Right cardiac atrium (tissue), 5 donors: Measurements from ENCODE around the gene ANKRD40CL. TPM values are rescaled to one million over a fixed set of nuclear protein-coding genes. Genes with fewer than 3 reads are reported as not detected.
"Not testable (repeated sequence)": the region's sequence is repeated elsewhere in the genome, so short reads cannot be mapped to it uniquely, and the experiment has no call there.

Source experiments
- ATAC-seq, 2 donors: fragments of 200-7000 bp; cut with Tn5 transposase; one replicate each; pipeline versions ENCODE4 v1.8.0 to v1.9.1; 2020; ENCODE audit warnings: moderate library complexity in 2 of 2, mild to moderate bottlenecking in 1 of 2
- DNase-seq, 3 donors: peaks; one replicate each; pipeline ENCODE4 v3.0.0-alpha.2; 2020
- H3K27ac ChIP-seq: one replicate; pipeline ENCODE4 v1.5.1; 2013; ENCODE audit warnings: mild to moderate bottlenecking, low read length, control low read depth, moderate library complexity
- H3K27me3 ChIP-seq: one replicate; pipeline ENCODE4 v1.6.1; 2013; ENCODE audit not compliant: control insufficient read depth, insufficient read depth
- H3K4me1 ChIP-seq: one replicate; pipeline ENCODE4 v1.6.1; 2013; ENCODE audit warnings: low read length; ENCODE audit not compliant: control insufficient read depth, insufficient read depth
- H3K4me3 ChIP-seq: one replicate; pipeline ENCODE4 v1.5.1; 2013; ENCODE audit warnings: low read length, control low read depth
- H3K9me3 ChIP-seq: one replicate; pipeline ENCODE4 v1.6.1; 2013; ENCODE audit warnings: low read length; ENCODE audit not compliant: control insufficient read depth
- WGBS: extraction: QIAGEN DNeasy Blood & Tissue Kit; methylation state at CpG from one replicate; pipeline ENCODE4 v1.1.7; 2013; 5-methylcytosine and 5-hydroxymethylcytosine counted together
- intact Hi-C, 4 donors: fragments of 100-400 bp; cut with DNase I; formaldehyde crosslinking; loops; one replicate each; pipeline versions ENCODE4 v1.11.0 to v1.14.0; 2022 to 2023
- long read RNA-seq, 4 donors: library from polyadenylated mRNA; unstranded; transcript quantifications; one replicate each; pipeline ENCODE4 v2.0.0, GENCODE V29; 2020 to 2021
- polyA plus RNA-seq: library from polyadenylated mRNA; stranded (reverse); fragments of 200-250 nt; gene quantifications from one replicate; pipeline ENCODE4 v1.2.3, GENCODE V29; 2013
- total RNA-seq, 4 donors: library from RNA; stranded (reverse); fragmentation: NEBNext Ultra II Directional; extraction: Animal tissue kit (Norgen Biotek cat#: 25700); gene quantifications; one replicate each; pipeline ENCODE4 v1.2.1, GENCODE V29; 2021
- donor health status: healthy with polysubstance abuse.
- donor health status: DM: no; HTN: yes; CAD: no.
- donor health status: DM: no; HTN: no; CAD: no.
- donor health status: DM: no; HTN: yes; CAD: no; lungs with severe emphysema.
- donor health status: DM: yes; HTN: yes; CAD: no.

ANKRD40CL gene
- total RNA-seq (not detected), polyA plus RNA-seq (not detected)
- long read RNA-seq, donor 1 = 0 reads
- long read RNA-seq, donor 2 = 0 reads
- long read RNA-seq, donor 3 = 0 reads
- long read RNA-seq, donor 4 = 0 reads

DNA sequence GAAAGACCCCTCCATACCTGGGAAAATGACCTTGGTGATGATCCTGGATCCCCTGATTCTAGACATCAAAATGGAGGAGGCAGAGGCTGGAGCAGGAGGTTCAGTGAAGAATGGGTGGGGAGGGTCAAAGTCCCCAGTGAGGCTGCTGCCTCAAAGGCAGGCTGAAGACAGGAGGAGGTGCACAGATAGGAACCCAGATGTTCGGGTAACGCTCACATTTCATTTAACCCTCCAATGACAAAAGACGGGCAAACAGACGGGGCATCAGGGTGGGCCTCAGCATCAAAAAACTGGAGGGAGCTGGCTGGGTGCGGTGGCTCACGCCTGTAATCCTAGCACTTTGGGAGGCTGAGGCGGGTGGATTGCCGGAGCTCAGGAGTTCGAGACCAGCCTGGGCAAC, at the start of gene ANKRD40CL:
Gene ANKRD40CL (minus strand): TSS at position 73 of the 400 bp plus-strand sequence. CDS start 605 bp downstream, outside the sequence.
- intact Hi-C loops = no loop called here
- no peak for ATAC-seq
- H3K4me3 ChIP-seq = no peak within 1 kb of the TSS
- no peak for DNase-seq
- H3K9me3 ChIP-seq = no peaks in the 10 kb centered on the region
- H3K27me3 ChIP-seq = no peaks in the 10 kb centered on the region
- H3K4me1 ChIP-seq = no peaks in the 10 kb centered on the region
- 93% methylated on average over 9 of the region's 9 CpGs for WGBS
- no peak within 1 kb of the TSS for H3K27ac ChIP-seq

DNA sequence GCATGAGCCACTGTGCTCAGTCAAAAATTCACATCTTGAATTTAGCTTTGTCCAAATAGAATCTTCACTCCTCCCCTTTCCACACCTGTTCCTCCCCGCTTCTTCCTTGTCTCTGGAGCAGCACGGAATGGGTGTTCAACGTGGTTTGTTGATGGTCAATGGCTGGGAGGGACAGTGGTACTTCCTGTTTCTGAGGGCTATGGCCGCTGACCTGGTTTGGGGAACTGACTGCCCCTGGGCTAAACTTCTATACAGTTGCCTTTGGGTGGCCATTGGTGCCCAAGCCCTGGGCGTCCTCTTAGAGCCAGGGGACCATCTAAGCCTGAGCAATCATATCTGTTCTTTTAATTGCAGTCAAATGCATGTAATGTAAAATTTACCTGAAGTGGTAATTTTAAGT, 49.0 kb upstream of the ANKRD40CL start:
- 79% methylated on average over 5 of the region's 5 CpGs for WGBS
- intact Hi-C loops = no loop called here

GRCh38 chr17:50815400-50815799, 48.1 kb upstream of the ANKRD40CL start:
- Histone ChIP-seq H3K4me3 (no peak overlapping the region), H3K27me3 (no peaks in the 10 kb centered on the region), H3K9me3 (no peaks in the 10 kb centered on the region), H3K4me1 (no peaks in the 10 kb centered on the region), H3K27ac (no peak overlapping the region)
- no peak for ATAC-seq
- WGBS = 48% methylated on average over 3 of the region's 3 CpGs
- intact Hi-C loops = no loop called here
- no peak for DNase-seq

More for the DNA sequence above, 49.0 kb upstream of the ANKRD40CL start:
- Histone ChIP-seq H3K27me3 (no peaks in the 10 kb centered on the region), H3K27ac (no peak overlapping the region), H3K4me1 (no peaks in the 10 kb centered on the region), H3K9me3 (no peaks in the 10 kb centered on the region), H3K4me3 (no peak overlapping the region)
- no peak for DNase-seq
- ATAC-seq = no peak

- ATAC-seq (no peak), DNase-seq (no peak)
- H3K9me3 ChIP-seq = no peaks in the 10 kb centered on the region
- no peak overlapping the region for H3K4me3 ChIP-seq
- no peaks in the 10 kb centered on the region for H3K4me1 ChIP-seq
- no peak overlapping the region for H3K27ac ChIP-seq
- H3K27me3 ChIP-seq = no peaks in the 10 kb centered on the region
- intact Hi-C loops = no loop called here
These were observed 46.3 kb upstream of the ANKRD40CL start for GRCh38 chr17:50813583-50813982.

DNA sequence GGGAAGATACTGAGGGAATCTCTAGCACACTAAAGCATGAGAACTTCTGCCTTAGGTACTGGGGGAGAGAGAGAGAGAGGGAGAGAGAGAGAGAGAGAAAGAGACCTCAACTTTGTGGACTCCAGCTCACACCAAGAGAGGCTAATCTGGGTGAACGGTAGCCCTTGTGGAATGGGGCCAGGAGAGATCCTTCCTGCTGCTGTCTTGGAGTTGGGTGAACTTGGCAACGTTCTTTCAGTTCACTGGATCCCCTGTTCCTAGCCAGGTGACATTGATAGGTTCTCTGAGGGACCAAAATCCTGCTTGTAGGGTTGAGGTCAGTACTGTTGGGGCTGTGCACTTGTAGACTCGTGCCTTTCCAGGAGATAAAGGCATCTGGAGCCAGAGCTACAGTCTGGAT, 41.6 kb upstream of the ANKRD40CL start:
- Histone ChIP-seq H3K27ac (no peak overlapping the region), H3K4me1 (no peaks in the 10 kb centered on the region), H3K4me3 (no peak overlapping the region), H3K27me3 (no peaks in the 10 kb centered on the region), H3K9me3 (no peaks in the 10 kb centered on the region)
- no peak for ATAC-seq
- WGBS = 51% methylated on average over 3 of the region's 3 CpGs
- no peak for DNase-seq
- intact Hi-C loops = no loop called here

- Histone ChIP-seq H3K27me3 (no peaks in the 10 kb centered on the region), H3K9me3 (no peaks in the 10 kb centered on the region), H3K4me1 (no peaks in the 10 kb centered on the region), H3K27ac (no peak overlapping the region), H3K4me3 (no peak overlapping the region)
- DNase-seq (no peak), ATAC-seq (no peak)
- intact Hi-C loops = no loop called here
- WGBS = 93% methylated on average over 7 of the region's 7 CpGs
These were observed 41.1 kb upstream of the ANKRD40CL start for GRCh38 chr17:50808413-50808812.

- Histone ChIP-seq H3K4me3 (no peak overlapping the region), H3K27me3 (no peaks in the 10 kb centered on the region), H3K27ac (no peak overlapping the region), H3K4me1 (no peaks in the 10 kb centered on the region), H3K9me3 (no peaks in the 10 kb centered on the region)
- DNase-seq = no peak
- intact Hi-C loops = no loop called here
- 87% methylated on average over 5 of the region's 5 CpGs for WGBS
- ATAC-seq = no peak
These were observed 40.4 kb upstream of the ANKRD40CL start for GRCh38 chr17:50807675-50808074.

DNA sequence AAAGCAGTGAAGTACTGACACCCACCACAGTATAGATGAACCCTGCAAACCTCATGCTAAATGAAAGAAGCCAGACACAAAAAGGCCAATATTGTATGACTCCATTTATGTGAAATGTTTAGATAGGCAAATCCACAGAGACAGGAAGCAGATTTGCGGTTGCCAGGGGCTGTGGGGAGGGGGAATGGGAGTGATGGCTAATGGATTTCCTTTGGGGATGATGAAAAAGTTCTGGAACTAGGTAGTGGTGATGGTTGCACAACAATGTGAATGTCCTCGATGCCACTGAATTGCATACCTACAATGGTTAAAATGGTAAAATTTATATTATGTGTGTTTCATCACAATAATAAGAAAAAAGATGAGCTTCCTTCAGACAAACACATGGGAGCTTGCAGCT, 39.7 kb upstream of the ANKRD40CL start:
- WGBS = 56% methylated on average over 2 of the region's 2 CpGs
- H3K27me3 ChIP-seq = no peaks in the 10 kb centered on the region
- no peak for DNase-seq
- no peaks in the 10 kb centered on the region for H3K9me3 ChIP-seq
- H3K4me3 ChIP-seq = no peak overlapping the region
- no peak overlapping the region for H3K27ac ChIP-seq
- intact Hi-C loops = no loop called here
- H3K4me1 ChIP-seq = no peaks in the 10 kb centered on the region
- no peak for ATAC-seq

GRCh38 chr17:50806141-50806643, 38.9 kb upstream of the ANKRD40CL start:
- peak; percentile 33 to 64 for ATAC-seq
- H3K4me1 ChIP-seq = no peaks in the 10 kb centered on the region
- no peak overlapping the region for H3K4me3 ChIP-seq
- DNase-seq = peak in 2 of 3 donors; percentile 39 to 76
- intact Hi-C loops = no loop called here
- H3K27ac ChIP-seq = no peak overlapping the region
- H3K27me3 ChIP-seq = no peaks in the 10 kb centered on the region
- WGBS = 62% methylated on average over 11 of the region's 11 CpGs
- no peaks in the 10 kb centered on the region for H3K9me3 ChIP-seq

DNA sequence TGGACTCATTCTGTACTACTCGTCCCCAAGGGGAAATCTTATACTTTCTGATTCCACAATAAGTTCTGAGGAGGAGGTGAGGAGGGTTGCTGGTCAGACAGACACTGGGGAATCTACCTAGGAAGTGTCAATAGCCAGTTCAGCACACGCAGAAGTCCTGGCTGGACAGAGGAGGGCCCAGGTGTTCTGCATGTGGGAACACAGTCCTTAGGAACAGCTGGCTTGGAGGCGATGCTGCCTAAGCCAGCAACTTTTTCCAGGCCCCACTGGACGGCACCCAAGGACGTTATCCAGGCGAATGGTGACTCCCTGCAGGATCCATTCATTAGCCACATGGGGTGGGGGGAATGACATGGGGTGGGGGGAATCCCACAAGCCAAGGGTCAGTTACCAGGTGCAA, 38.2 kb upstream of the ANKRD40CL start:
- WGBS = 78% methylated on average over 6 of the region's 6 CpGs

GRCh38 chr17:50804749-50805475, 37.6 kb upstream of the ANKRD40CL start:
- H3K9me3 ChIP-seq, DNase-seq, ATAC-seq, intact Hi-C loops, H3K27ac ChIP-seq, H3K4me1 ChIP-seq, H3K27me3 ChIP-seq, H3K4me3 ChIP-seq: not testable (repeated sequence)
- WGBS = 96% methylated on average over 13 of the region's 13 CpGs

More for the DNA sequence above, 38.2 kb upstream of the ANKRD40CL start:
- Histone ChIP-seq H3K27me3 (no peaks in the 10 kb centered on the region), H3K9me3 (no peaks in the 10 kb centered on the region), H3K27ac (no peak overlapping the region), H3K4me3 (no peak overlapping the region), H3K4me1 (no peaks in the 10 kb centered on the region)
- intact Hi-C loops = no loop called here
- DNase-seq (no peak), ATAC-seq (peak in 1 of 2 donors; percentile 23)
